Measurements from ENCODE around the gene BZW1. TPM values are rescaled to one million over a fixed set of nuclear protein-coding genes. Genes with fewer than 3 reads are reported as not detected.
A peak's percentile ranks its signal among the peaks of the same experiment; 100 is the strongest.

The BZW1 gene
- polyA plus RNA-seq, 1 of the 3 experiments (the other 2 are of a cell fraction), result 131 TPM

- Histone ChIP-seq H3K27me3 (ENCODE audit: insufficient read depth) (no peaks in the 10 kb centered on the region), H3K9ac (no peak overlapping the region), H4K20me1 (ENCODE audit: insufficient read depth) (peaks cover 10% of the 10 kb centered on the region; the same call in 1 of the 2 replicates), H2AFZ (ENCODE audit: low read depth) (no peak overlapping the region), H3F3A (replicated peaks; ENCODE audit: insufficient read depth) (peaks cover 59% of the 10 kb centered on the region), H3K4me3 (ENCODE audit: low read depth in 2 of 2, low read length in 1 of 2) (no peak overlapping the region), H3K4me2 (no peak overlapping the region), H3K4me1 (ENCODE audit: control insufficient read depth in 1 of 2, insufficient read depth in 2 of 2, low read depth in 1 of 2, low read length in 1 of 2) (no peaks in the 10 kb centered on the region), H3K79me2 (ENCODE audit: insufficient read depth) (peaks cover 12% of the 10 kb centered on the region; the same call in 1 of the 2 replicates), H3K9me3 (no peaks in the 10 kb centered on the region), H3K9me2 (no peaks in the 10 kb centered on the region), H3K36me3 (replicated peaks in 1 of 2; ENCODE audit: control insufficient read depth in 1 of 2, insufficient read depth in 2 of 2, low read length in 1 of 2) (peaks cover 40 to 46% of the 10 kb centered on the region in 2 experiments), H3K27ac (ENCODE audit: low read depth in 2 of 2, low read length in 1 of 2) (no peak overlapping the region)
- 94% methylated on average over 14 of the region's 14 CpGs for WGBS (ENCODE audit: low lambda C conversion rate)
- TF ChIP-seq TAF1 (IDR thresholded peaks at IDR 0.05; ENCODE audit: borderline replicate concordance, low read depth, low read length), result no peak
- peak; percentile 26; the same call in 1 of the 2 replicates for TF ChIP-seq POLR2AphosphoS5 (IDR thresholded peaks at IDR 0.05; ENCODE audit: low read depth, low read length)
- no peak for DNase-seq
- CTCF ChIA-PET, result interaction anchor here (1.2 kb wide), 1 partner anchor 9 kb away, joined by 4 read pairs; no protein-coding TSS in a partner anchor
- POLR2A ChIA-PET, result interaction anchor here (0.7 kb wide), 1 partner anchor 182 kb away, joined by 5 read pairs; no protein-coding TSS in a partner anchor
Observed at GRCh38 chr2:200850512-200851256, 39.0 kb downstream of the BZW1 start.

- no peaks in the 10 kb centered on the region for H3K9me2 ChIP-seq
- no peaks in the 10 kb centered on the region for H3K27me3 ChIP-seq (ENCODE audit: insufficient read depth)
- peaks cover 63% of the 10 kb centered on the region for H3F3A ChIP-seq (replicated peaks; ENCODE audit: insufficient read depth)
- no peak overlapping the region; a peak in 1 of 4 replicates for H3K27ac ChIP-seq (ENCODE audit: low read depth in 2 of 2, low read length in 1 of 2)
- peaks cover 19% of the 10 kb centered on the region for H3K79me2 ChIP-seq (ENCODE audit: insufficient read depth)
- H3K4me2 ChIP-seq, result no peak overlapping the region
- WGBS (ENCODE audit: low lambda C conversion rate), result 95% methylated on average over 6 of the region's 6 CpGs
- no peak overlapping the region for H3K9ac ChIP-seq
- no peak overlapping the region for H2AFZ ChIP-seq (ENCODE audit: low read depth)
- no peaks in the 10 kb centered on the region for H3K9me3 ChIP-seq
- POLR2A ChIA-PET, result interaction anchor here (0.6 to 0.7 kb wide), 2 partner anchors 13 to 25 kb away, joined by 5 to 6 read pairs; partner anchors contain the start of gene CLK1
- peaks cover 44 to 54% of the 10 kb centered on the region in 2 experiments for H3K36me3 ChIP-seq (replicated peaks in 1 of 2; ENCODE audit: control insufficient read depth in 1 of 2, insufficient read depth in 2 of 2, low read length in 1 of 2)
- H4K20me1 ChIP-seq (ENCODE audit: insufficient read depth), result peaks cover 16% of the 10 kb centered on the region; the same call in 1 of the 2 replicates
- H3K4me1 ChIP-seq (ENCODE audit: control insufficient read depth in 1 of 2, insufficient read depth in 2 of 2, low read depth in 1 of 2, low read length in 1 of 2), result no peaks in the 10 kb centered on the region
- DNase-seq, result no peak
- CTCF ChIA-PET, result no interaction called here
- no peak overlapping the region for H3K4me3 ChIP-seq (ENCODE audit: low read depth in 2 of 2, low read length in 1 of 2)
- no peak for TF ChIP-seq GATA2 (CRISPR knock-in tag; IDR thresholded peaks at IDR 0.05)
- TF ChIP-seq CTCF (IDR thresholded peaks at IDR 0.05), result no peak
- TF ChIP-seq MAX (IDR thresholded peaks at IDR 0.05; ENCODE audit: low read depth), result no peak
- no peak for TF ChIP-seq FOXJ3 (CRISPR knock-in tag; IDR thresholded peaks at IDR 0.05)
- TF ChIP-seq SMC3 (IDR thresholded peaks at IDR 0.05; ENCODE audit: low read depth, low read length), result no peak
- TF ChIP-seq RFX5 (IDR thresholded peaks at IDR 0.05; ENCODE audit: low read length), result no peak
Observed at GRCh38 chr2:200851398-200852248, 39.9 kb downstream of the BZW1 start.
